ENCODE results near the gene CLECL1. TPM values are rescaled to one million over a fixed set of nuclear protein-coding genes. Genes with fewer than 3 reads are reported as not detected.
"Not testable (repeated sequence)": the region's sequence is repeated elsewhere in the genome, so short reads cannot be mapped to it uniquely, and the experiment has no call there.

CLECL1 gene
- polyA plus RNA-seq, 1 donor, result 0.31 TPM

- no peak for DNase-seq
Measured at GRCh38 chr12:9719790-9720189, 13.1 kb downstream of the CLECL1 start.

- DNase-seq, result no peak
Measured at GRCh38 chr12:9718968-9719367, 13.9 kb downstream of the CLECL1 start.

DNA sequence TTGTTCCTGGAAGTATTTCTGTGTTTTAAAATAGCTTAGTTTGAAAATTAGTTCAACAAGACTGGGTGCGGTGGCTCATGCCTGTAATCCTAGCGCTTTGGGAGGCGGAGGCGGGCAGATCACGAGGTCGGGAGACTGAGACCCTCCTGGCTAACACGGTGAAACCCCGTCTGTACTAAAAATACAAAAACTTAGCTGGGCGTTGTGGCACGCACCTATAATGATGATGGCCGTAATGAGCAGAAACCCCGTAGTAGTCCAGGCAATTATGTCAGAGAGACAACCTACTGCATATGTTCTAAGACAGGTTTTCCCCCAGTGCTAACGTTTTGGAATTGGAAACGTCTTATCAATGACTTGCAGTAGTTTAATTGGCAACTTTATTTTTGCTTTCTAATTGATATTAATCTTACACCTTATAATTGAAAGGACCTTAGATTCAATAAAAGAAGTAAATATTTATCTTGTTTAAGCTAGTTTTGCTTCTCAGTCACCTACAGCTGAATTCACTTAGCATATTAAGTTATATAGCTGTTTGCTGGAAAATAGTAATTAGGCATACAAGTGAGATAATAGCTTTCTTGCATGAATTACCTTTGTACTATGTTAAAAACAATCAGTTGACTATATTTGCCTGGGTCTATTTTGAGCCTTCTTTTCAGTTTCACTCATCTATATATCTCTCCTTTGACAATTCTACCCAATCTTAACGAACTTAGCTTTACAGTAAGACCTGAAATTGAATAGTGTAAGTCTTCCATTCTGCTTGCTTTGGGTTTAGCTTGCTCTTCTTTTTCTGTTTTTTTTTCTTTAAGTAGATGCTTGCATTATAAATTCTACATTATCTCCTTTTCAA, 15.6 kb downstream of the CLECL1 start:
- no peak for DNase-seq

DNA sequence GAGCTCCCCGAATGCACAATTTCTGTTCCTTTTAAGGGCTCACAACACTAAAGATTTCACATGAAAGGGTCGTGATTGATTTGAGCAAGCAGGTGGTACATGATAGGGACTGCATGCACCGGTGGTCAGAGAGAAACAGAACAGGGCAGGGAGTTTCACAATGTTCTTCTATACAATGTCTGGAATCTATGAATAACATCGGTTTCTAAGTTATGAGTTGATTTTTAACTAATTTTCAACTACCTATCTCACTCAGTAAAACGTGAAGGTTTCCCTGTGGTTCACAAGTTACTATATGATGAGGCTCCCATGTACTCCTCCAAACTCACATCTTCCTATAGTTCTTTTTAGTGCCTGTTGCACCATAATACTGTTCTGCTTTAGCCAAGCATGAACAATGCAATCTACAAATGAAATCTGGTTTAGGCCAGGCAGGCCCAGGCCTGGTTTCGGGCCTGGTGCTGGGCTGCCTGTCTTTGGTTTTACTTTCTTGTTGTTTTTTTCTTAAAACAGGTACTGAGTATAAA, 19.8 kb downstream of the CLECL1 start:
- DNase-seq, result not testable (repeated sequence)

DNA sequence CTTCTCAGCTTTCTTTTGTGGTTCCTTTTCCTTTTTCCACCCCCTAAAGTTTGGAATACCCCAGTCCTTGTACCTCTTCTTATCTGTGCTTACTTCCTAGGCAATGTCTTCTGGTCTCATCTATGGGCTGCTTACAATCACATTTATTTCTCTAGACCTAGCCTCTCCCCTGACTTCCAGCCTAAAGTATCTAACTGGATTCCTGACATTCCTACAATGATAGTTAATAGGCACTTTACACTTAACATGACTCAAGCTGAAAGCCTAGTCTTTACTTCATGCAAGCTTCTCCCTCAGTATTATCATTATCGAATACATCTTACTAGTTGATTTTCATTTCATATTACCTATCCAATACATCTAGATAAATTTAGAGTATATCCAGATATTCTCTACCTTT, 21.2 kb downstream of the CLECL1 start:
- no peak for DNase-seq

- DNase-seq, result no peak
Measured at GRCh38 chr12:9710584-9711375, 22.1 kb downstream of the CLECL1 start.

DNA sequence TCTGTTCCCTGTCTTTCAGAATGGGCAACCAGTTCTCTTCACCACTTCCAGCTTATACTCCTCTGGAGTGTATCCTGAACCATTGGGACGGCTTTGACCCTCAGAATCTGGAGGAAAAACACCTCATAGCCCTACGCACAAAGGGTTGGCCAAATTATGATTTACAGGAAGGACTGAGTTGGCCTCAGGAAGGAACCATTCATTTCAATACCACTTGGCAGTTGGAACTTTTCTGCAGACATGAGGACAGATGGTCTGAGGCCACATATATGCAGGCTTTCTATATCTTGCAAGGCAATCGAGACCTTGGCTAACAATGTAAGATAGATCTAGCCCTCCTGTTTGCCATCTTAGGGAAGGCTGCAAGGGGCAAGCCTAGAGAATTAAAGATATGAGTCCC, 24.0 kb downstream of the CLECL1 start:
- DNase-seq, result no peak

- DNase-seq, result peak; percentile 15
Measured at GRCh38 chr12:9707864-9708808, 24.8 kb downstream of the CLECL1 start.

GRCh38 chr12:9707356-9707755, 25.5 kb downstream of the CLECL1 start:
- no peak for DNase-seq

- DNase-seq, result no peak
Measured at GRCh38 chr12:9706086-9706685, 26.7 kb downstream of the CLECL1 start.

- DNase-seq, result not testable (repeated sequence)
Measured at GRCh38 chr12:9704561-9704960, 28.3 kb downstream of the CLECL1 start.

DNA sequence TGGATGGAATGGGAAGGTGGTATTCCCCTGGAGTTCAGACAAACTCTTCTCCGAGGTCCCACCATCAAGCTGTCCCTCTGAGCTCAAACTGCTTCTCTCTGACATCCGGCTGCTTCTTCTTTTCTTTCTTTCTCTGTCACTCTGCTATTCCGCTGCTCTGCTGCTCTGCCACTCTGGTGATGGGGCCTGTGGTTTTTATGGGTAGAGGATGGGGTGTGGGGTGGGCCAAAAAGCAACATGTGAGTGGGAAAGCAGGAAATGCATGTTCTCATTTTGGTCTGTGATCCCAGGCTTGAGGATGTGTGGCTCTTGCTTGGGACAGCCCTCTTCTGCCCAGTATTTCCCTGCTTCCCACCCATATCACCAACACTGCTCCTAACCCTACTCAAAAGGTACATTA, 30.6 kb downstream of the CLECL1 start:
- DNase-seq, result no peak

GRCh38 chr12:9701380-9702154, 31.3 kb downstream of the CLECL1 start:
- no peak for DNase-seq

GRCh38 chr12:9700606-9700956, 32.3 kb downstream of the CLECL1 start:
- no peak for DNase-seq

GRCh38 chr12:9699898-9700605, 32.8 kb downstream of the CLECL1 start:
- DNase-seq, result no peak

GRCh38 chr12:9699269-9699897, 33.5 kb downstream of the CLECL1 start:
- no peak for DNase-seq

- no peak for DNase-seq
Measured at GRCh38 chr12:9698681-9699080, 34.2 kb downstream of the CLECL1 start.

- no peak for DNase-seq
Measured at GRCh38 chr12:9697619-9698018, 35.3 kb downstream of the CLECL1 start.

GRCh38 chr12:9695661-9696060, 37.2 kb downstream of the CLECL1 start:
- DNase-seq, result not testable (repeated sequence)

GRCh38 chr12:9695150-9695549, 37.7 kb downstream of the CLECL1 start:
- not testable (repeated sequence) for DNase-seq
